Measurements from ENCODE around the gene CES4A. TPM values are rescaled to one million over a fixed set of nuclear protein-coding genes. Genes with fewer than 3 reads are reported as not detected.

The CES4A gene
- total RNA-seq, 1 experiment from 2014 or later = 2.5 TPM

DNA sequence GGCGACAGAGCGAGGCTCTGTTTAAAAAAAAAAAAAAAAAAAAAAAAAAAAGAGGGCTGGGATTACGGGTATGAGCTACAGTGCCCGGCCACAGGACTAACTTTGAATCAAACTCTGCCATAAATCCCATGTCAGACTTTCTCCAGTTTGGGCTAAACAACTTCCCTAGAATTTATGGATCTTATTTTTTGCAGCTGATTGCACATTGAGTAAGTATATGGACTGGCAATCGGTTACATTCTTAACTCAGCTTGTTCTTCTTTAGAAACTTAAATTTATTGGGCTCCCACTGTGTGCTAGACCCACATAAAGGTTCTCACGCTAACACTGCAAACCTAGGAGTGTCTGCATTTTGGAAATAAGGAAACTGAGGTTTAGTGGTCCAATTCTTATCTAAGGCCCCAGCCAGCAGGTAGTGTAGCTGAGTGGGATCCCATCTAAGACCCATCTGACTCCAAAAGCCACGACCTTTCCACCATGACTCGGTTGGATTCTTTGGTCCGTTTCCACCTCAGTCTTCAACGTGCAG is 39.8 kb downstream of the CES4A start:
- no peaks in the 10 kb centered on the region for H3K9me2 ChIP-seq (ENCODE audit: insufficient read depth)
- H4K20me1 ChIP-seq (ENCODE audit: insufficient read depth) = 0 out of 2 replicates have a peak, but pooled peaks cover 8% of the 10 kb centered on the region
- peaks cover 41% of the 10 kb centered on the region for H3K79me2 ChIP-seq (ENCODE audit: low read depth)
- peaks cover 4% of the 10 kb centered on the region; the same call in 1 of the 2 replicates for H3F3A ChIP-seq (ENCODE audit: insufficient read depth, low read depth)
- no peaks in the 10 kb centered on the region for H3K9me3 ChIP-seq (ENCODE audit: insufficient read depth, low read depth)
- peak overlapping the region; percentile 93 for H3K4me2 ChIP-seq
- H3K27me3 ChIP-seq (ENCODE audit: insufficient read depth, low read depth) = no peaks in the 10 kb centered on the region
- H3K27ac ChIP-seq = peak overlapping the region; percentile 56
- DNase-seq = no peak
- 0 out of 2 replicates have a peak, but pooled peaks cover 9% of the 10 kb centered on the region for H3K36me3 ChIP-seq (ENCODE audit: low read depth)
- H2AFZ ChIP-seq = peak overlapping the region; percentile 95
- H3K4me1 ChIP-seq (replicated peaks; ENCODE audit: insufficient read depth) = peaks cover 18% of the 10 kb centered on the region
- peak overlapping the region; percentile 62 for H3K4me3 ChIP-seq
- intact Hi-C loops (cut with micrococcal nuclease; ENCODE audit: unreplicated experiment) = no loop called here
- ChIA-PET POLR2A (ENCODE audit: unreplicated experiment) (interaction anchor here (0.6 kb wide), 1 partner anchor 337 kb away, joined by 14 read pairs; no protein-coding TSS in a partner anchor), CTCF (interaction anchor here (1.4 kb wide), 1 partner anchor 10 kb away, joined by 7 read pairs; no protein-coding TSS in a partner anchor)
- no peak for TF ChIP-seq EZH2 (IDR thresholded peaks at IDR 0.05; ENCODE audit: low read depth)
- TF ChIP-seq, protein P1, sequence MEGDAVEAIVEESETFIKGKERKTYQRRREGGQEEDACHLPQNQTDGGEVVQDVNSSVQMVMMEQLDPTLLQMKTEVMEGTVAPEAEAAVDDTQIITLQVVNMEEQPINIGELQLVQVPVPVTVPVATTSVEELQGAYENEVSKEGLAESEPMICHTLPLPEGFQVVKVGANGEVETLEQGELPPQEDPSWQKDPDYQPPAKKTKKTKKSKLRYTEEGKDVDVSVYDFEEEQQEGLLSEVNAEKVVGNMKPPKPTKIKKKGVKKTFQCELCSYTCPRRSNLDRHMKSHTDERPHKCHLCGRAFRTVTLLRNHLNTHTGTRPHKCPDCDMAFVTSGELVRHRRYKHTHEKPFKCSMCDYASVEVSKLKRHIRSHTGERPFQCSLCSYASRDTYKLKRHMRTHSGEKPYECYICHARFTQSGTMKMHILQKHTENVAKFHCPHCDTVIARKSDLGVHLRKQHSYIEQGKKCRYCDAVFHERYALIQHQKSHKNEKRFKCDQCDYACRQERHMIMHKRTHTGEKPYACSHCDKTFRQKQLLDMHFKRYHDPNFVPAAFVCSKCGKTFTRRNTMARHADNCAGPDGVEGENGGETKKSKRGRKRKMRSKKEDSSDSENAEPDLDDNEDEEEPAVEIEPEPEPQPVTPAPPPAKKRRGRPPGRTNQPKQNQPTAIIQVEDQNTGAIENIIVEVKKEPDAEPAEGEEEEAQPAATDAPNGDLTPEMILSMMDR (conservative IDR thresholded peaks at IDR 0.05) = peak; percentile 30; the same call in 1 of the 2 replicates
- BruUV-seq (replicated peaks) = TSS peak; percentile 95

DNA sequence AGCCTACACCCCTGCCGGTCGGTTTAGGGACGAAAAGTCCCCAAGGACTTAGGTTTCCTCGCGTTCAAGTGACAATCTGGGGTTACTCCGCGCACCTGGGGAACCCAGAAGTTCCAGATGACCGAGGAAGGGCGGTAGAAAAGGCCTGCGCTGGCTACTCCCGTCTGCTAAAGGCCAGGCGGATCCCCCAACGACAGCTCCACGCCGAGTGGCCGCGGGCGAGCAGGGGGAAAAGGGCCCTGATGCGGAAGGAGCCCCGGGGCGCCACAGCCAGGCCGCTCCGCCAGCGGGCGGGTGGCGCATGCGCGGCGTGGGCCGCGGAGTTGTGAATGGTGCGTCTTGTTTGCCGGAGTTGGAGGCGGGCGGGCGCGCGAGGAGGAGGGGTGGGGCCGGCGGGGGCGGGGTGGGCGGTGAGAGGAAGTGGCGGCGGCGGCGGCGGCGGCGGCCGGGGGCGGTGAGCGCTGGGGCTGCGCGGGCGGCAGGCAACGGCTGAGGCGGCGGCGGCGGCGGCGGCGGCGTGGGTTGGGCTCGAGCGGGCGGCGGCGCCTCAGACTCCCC is 40.4 kb downstream of the CES4A start, which contains the start of gene CBFB:
Gene CBFB (plus strand): TSS at position 454 of the 558 bp plus-strand sequence. CDS start 259 bp downstream, outside the sequence.
- DNase-seq = peak; percentile 72 to 92
- H3K4me3 ChIP-seq = peak within 1 kb of the TSS; percentile 67

More for the DNA sequence above, 40.4 kb downstream of the CES4A start, which contains the start of gene CBFB:
- Histone ChIP-seq H4K20me1 (ENCODE audit: insufficient read depth) (0 out of 2 replicates have a peak, but pooled peaks cover 8% of the 10 kb centered on the region), H3K27me3 (ENCODE audit: insufficient read depth, low read depth) (no peaks in the 10 kb centered on the region), H3K36me3 (ENCODE audit: low read depth) (0 out of 2 replicates have a peak, but pooled peaks cover 9% of the 10 kb centered on the region), H3K9me3 (ENCODE audit: insufficient read depth, low read depth) (no peaks in the 10 kb centered on the region), H3F3A (ENCODE audit: insufficient read depth, low read depth) (peaks cover 4% of the 10 kb centered on the region; the same call in 1 of the 2 replicates), H2AFZ (peak within 1 kb of the TSS; percentile 96), H3K9me2 (ENCODE audit: insufficient read depth) (no peaks in the 10 kb centered on the region), H3K27ac (peak within 1 kb of the TSS; percentile 56), H3K4me2 (peak within 1 kb of the TSS; percentile 98), H3K79me2 (ENCODE audit: low read depth) (peaks cover 46% of the 10 kb centered on the region), H3K4me1 (replicated peaks; ENCODE audit: insufficient read depth) (peaks cover 18% of the 10 kb centered on the region)
- intact Hi-C loops (cut with micrococcal nuclease; ENCODE audit: unreplicated experiment) = no loop called here
- BruUV-seq (replicated peaks) = no TSS peak
- ChIA-PET POLR2A (ENCODE audit: unreplicated experiment) (interaction anchor here (0.6 kb wide), 2 partner anchors 184 to 337 kb away, joined by 3 to 14 read pairs; no protein-coding TSS in a partner anchor), CTCF (interaction anchor here (1.4 kb wide), 1 partner anchor 11 kb away, joined by 7 read pairs; no protein-coding TSS in a partner anchor)
- no peak for TF ChIP-seq EZH2 (IDR thresholded peaks at IDR 0.05; ENCODE audit: low read depth)
- TF ChIP-seq, protein P1 (conservative IDR thresholded peaks at IDR 0.05) = no peak
